Measurements from ENCODE around the gene VRK3. TPM values are rescaled to one million over a fixed set of nuclear protein-coding genes. Genes with fewer than 3 reads are reported as not detected.

Gene VRK3
- total and polyA plus RNA-seq, 2 donors (not counting 3 experiments of a cell fraction or from before 2014, with no cell fraction given) = 20.4 to 36.0 TPM

- TF ChIP-seq JUN (IDR thresholded peaks at IDR 0.05; ENCODE audit: borderline replicate concordance, insufficient read depth, insufficient read length, low read depth) (no peak), POLR2AphosphoS5 (IDR thresholded peaks at IDR 0.05; ENCODE audit: insufficient read depth, low read depth, low read length) (no peak), GATA2 (IDR thresholded peaks at IDR 0.05; ENCODE audit: insufficient read depth, insufficient read length, low read depth, low read length) (no peak), POLR2A (IDR thresholded peaks at IDR 0.05; ENCODE audit: low read depth, low read length) (no peak), CTCF (IDR thresholded peaks at IDR 0.05; ENCODE audit: extremely low read depth in 1 of 2, insufficient read depth in 1 of 2, low read depth in 1 of 2, low read length in 2 of 2) (no peak), MYC (IDR thresholded peaks at IDR 0.05; ENCODE audit: low read depth, low read length) (no peak), EZH2 (IDR thresholded peaks at IDR 0.05; ENCODE audit: borderline replicate concordance, low read depth, low read length, severe bottlenecking) (no peak), FOS (IDR thresholded peaks at IDR 0.05; ENCODE audit: borderline replicate concordance, insufficient read depth, low read length) (no peak), MAX (IDR thresholded peaks at IDR 0.05; ENCODE audit: insufficient read depth, insufficient read length) (no peak)
- Histone ChIP-seq H4K20me1 (replicated peaks; ENCODE audit: control insufficient read depth, extremely low read depth, insufficient read depth, low read length) (no peaks in the 10 kb centered on the region), H3K27me3 (ENCODE audit: control insufficient read depth in 2 of 2, insufficient read depth in 2 of 2, low read length in 2 of 2) (peaks cover 9 to 16% of the 10 kb centered on the region in 2 experiments), H3K9me1 (replicated peaks; ENCODE audit: control insufficient read depth, extremely low read depth, insufficient read depth, low read length) (no peaks in the 10 kb centered on the region), H2AFZ (ENCODE audit: low read depth, low read length) (no peak overlapping the region), H3K4me1 (ENCODE audit: control insufficient read depth, extremely low read depth, insufficient read depth, low read length) (peaks cover 5% of the 10 kb centered on the region), H3K9ac (replicated peaks; ENCODE audit: extremely low read depth, insufficient read depth, low read length) (no peak overlapping the region), H3K9me3 (replicated peaks; ENCODE audit: control insufficient read depth, insufficient read depth, low read length) (no peaks in the 10 kb centered on the region), H3K4me3 (replicated peaks in 1 of 3; ENCODE audit: insufficient read depth in 1 of 3, low read depth in 1 of 3, low read length in 3 of 3) (no peak overlapping the region), H3K79me2 (ENCODE audit: control insufficient read depth, insufficient read depth, low read length) (no peaks in the 10 kb centered on the region), H3K36me3 (ENCODE audit: control insufficient read depth in 2 of 2, extremely low read depth in 1 of 2, insufficient read depth in 2 of 2, low read length in 2 of 2) (no peaks in the 10 kb centered on the region), H3K4me2 (ENCODE audit: insufficient read depth, low read length) (no peak overlapping the region), H3K27ac (ENCODE audit: insufficient read depth, low read depth, low read length) (no peak overlapping the region)
- ChIA-PET CTCF (interaction anchor here (2.5 kb wide), 1 partner anchor 10 kb away, joined by 12 read pairs; no protein-coding TSS in a partner anchor), POLR2A (no interaction called here)
- dilution Hi-C loops (cut with MboI; ENCODE audit: extremely low pct_ligation_motif_present, low sequenced_read_pairs) (no loop called here), intact Hi-C loops (cut with micrococcal nuclease) (no loop called here)
- BruUV-seq (replicated peaks) = no TSS peak
- no peak for FAIRE-seq
- no peak for DNase-seq (ENCODE audit: low read depth, low spot score)
Measured at GRCh38 chr19:49952479-49952836, 72.7 kb downstream of the VRK3 start.

Data from endothelial cell of umbilical vein (primary cell).